GM10266 (cell line): ENCODE results near the gene KCNH3.

Experiments used
- DNase-seq: peaks from one replicate; pipeline ENCODE4 v3.0.0; 2012; ENCODE audit errors: extremely low spot score
- TF ChIP-seq, protein P1 (sequence below): IDR thresholded peaks from 2 replicates; pipeline ENCODE4 v1.5.1; 2012; ENCODE audit warnings: mild to moderate bottlenecking, low read depth; ENCODE audit not compliant: control insufficient read depth, insufficient read depth; ENCODE audit errors: missing control alignments

Gene KCNH3

DNA sequence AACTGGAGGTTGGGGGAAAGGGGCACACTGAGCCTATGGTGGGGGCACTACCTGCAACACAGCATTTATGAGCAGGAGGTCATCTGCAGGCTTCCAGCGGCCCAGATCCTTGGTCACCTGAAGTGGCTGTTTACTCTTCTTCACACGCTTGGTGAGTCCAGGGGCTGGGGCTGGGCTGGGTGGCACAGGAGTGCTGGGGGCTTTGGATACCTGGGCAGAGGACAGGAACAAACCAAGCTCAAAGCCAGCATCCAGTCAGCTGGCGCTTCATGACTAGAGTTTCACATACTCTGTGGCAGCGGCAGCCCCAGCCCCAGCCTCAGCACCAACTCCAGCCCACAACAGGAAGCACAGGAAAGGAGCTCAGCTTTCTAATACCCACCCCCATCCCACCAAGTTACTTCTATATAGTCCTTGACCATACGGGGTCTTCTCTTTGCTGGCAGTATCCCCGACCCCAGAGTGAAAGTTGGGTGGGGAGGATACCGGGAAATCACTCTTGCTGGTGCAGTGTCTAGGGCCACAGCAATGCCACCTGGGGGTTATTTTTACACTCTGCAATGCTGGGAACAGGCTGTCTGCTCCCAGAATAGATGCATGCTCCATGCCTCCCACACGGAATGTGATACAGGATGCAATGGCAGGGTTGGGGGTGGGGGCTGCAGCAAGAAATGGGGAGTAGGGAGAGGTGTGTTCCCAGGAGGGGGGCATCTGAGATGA, 26.0 kb downstream of the KCNH3 start:
- DNase-seq = no peak
- TF ChIP-seq, protein P1, sequence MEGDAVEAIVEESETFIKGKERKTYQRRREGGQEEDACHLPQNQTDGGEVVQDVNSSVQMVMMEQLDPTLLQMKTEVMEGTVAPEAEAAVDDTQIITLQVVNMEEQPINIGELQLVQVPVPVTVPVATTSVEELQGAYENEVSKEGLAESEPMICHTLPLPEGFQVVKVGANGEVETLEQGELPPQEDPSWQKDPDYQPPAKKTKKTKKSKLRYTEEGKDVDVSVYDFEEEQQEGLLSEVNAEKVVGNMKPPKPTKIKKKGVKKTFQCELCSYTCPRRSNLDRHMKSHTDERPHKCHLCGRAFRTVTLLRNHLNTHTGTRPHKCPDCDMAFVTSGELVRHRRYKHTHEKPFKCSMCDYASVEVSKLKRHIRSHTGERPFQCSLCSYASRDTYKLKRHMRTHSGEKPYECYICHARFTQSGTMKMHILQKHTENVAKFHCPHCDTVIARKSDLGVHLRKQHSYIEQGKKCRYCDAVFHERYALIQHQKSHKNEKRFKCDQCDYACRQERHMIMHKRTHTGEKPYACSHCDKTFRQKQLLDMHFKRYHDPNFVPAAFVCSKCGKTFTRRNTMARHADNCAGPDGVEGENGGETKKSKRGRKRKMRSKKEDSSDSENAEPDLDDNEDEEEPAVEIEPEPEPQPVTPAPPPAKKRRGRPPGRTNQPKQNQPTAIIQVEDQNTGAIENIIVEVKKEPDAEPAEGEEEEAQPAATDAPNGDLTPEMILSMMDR = no peak

DNA sequence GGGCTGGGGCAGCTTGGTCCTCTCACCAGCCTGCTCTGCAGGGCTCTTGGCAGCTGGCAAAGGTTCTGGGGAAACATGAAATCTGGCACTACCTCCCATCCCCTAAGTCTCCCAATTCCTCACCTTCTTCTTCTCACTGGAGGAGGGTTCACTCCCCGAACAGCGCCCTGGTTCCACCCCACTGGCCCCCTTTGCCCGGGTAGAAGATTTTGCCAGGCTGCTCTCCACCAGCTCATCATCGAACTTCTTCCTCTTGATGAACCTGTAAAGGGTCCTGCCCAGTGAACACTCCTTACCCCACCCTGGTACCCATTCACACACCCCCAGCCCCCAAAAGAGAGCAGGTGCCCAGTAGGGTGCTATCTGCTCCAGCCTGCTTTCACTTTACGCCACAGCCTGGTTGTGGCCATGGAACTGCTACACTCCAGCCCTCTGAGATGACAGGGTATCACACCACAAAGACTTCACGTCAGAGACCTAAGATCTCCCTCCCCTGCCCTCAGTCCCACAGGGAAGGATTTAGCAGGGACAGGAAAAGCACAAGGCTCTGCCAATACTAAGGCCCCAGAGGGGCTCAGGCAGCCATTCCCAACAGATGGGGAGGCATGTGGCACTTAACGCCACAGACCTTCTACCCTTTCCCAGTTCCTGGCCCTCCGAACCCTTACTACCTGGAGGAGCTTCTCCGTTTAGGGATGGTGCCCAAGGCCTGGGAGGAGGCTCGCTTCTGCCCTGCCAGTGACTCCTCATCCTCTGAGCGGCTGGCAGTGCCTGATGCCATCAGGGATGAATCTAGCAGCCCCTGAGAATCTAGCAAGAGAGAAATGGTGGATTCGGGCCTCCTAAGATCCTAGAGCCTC, 26.8 kb downstream of the KCNH3 start:
- DNase-seq = no peak
- TF ChIP-seq, protein P1 = no peak

DNA sequence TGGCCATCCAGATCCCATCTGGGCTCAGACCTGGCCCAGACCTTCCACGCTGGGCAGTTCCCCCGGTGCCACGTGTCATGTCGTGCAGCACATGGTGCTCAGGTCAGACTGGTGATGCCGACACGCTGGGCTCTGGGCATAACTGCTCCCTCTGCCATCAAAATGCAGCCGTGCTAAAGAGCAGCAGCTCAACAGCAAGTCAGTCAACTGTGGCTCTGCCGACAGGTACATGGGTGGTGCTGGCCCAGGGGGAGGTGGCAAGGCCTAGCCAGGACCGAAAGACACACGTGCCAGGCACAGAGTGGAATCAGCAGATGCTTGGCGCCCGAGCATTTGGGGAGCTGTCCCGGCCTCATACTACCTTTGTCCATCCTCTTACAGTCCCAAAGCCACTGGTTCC, 27.5 kb downstream of the KCNH3 start:
- TF ChIP-seq, protein P1 = no peak
- no peak for DNase-seq

DNA sequence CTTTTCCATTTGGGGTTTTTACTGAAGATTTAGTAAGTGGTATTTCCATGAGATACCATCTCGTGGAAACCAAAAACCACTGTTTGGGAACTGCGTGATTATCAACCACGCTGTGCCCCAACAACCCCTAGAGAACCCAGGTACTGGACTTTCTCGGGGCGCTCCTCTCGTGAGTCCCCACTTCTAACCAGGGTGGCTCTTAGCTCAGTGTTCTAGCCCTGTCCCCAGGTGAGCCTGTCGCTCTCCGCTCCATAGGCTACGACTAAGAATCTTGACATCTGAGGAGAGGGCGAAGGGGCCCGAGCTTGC, 28.4 kb downstream of the KCNH3 start:
- TF ChIP-seq, protein P1 = no peak
- no peak for DNase-seq

DNA sequence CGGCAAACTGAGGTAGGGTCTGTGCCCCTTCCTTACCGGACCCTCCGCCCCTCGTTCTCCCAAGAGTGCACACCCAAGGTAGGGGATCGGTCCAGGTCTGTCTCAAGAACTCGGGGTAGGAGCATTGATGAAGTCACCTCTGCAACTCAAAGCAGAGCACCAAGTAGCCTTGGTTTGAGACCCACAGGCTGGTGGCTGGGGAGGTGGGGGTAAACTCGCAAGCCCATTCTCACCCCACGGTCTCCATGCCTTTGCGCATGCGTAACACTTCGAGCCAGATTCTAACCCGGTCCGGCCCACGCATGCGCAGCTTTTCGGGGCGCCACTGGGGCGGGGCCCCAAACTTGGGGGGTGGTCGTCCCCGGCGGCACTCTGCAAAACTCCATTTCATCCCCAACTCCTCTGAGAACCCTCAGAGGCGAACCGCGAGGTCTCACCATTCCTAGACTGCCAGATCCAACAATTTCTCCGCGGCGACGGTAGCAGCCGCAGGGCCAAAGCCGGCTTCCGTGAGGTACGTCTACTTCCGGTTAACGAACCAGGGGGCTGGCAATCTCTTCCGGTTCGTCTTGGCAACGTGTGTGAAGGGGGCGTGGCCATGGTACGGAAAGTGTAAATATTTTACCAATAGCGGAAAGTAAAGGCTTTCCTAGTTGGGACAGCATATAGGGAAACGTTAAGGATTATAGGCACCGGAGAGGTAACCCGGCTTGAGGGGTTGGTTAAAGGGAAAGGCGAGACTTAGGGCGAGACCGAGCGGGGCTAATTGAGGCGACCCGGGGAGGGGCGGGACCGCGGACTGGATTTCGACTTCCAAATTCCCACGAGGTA, 29.0 kb downstream of the KCNH3 start, which contains the start of gene MCRS1:
MCRS1 (minus strand) TSS at position 532 of the 831 bp plus-strand sequence. CDS start 1,411 bp downstream, outside the sequence.
- peak; percentile 95 for DNase-seq
- TF ChIP-seq, protein P1 = no peak

DNA sequence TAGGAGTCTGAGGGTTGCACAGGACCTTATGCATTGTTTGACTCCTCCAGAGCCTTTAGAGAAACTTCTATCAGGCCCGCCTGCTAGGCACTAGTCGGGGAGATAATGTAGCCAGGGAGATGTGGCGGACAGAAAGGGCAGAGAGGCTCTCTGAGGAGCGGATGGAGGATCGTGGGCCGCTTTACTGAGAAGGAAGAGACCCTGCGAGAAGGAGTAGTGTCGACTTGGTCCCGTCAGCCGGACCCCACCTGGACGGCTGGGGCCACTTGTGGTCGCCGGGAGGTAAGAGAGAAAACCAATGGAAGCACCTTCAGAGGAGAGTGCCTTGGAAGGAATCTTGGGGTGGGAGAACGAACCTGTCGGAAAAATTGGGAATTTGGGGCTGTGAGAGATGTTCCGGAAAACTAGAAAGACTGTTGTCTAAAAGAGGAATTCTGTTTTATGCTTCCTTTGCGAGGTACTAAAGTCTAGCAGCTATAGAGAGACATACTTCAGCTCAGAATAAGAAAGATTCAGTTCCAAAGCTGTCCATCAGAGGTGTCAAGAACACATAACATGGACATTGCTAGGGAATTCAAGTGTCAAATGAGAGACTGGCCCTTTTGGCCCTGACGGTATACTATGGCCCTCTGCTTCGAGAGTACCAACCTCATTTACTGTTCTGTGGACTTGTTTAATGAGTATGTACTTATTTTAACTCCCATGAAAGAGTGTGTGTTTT, 29.8 kb downstream of the KCNH3 start:
- TF ChIP-seq, protein P1 = no peak
- DNase-seq = no peak
